SK-MEL-5 (cell line): ENCODE results near the gene TTC4. TPM values are rescaled to one million over a fixed set of nuclear protein-coding genes. Genes with fewer than 3 reads are reported as not detected.

Experiments used
- DNase-seq: peaks from one replicate; pipeline ENCODE4 v3.0.0-alpha.2; 2016; ENCODE audit warnings: low read depth, low spot score
- in situ Hi-C: cut with HindIII; loops from 2 replicates; pipeline ENCODE4 v1.10.0; 2016; ENCODE audit warnings: low sequenced_read_pairs, high pct_unique_total_duplicates, low pct_unique_long_range_greater_than_20kb
- total RNA-seq: library from RNA; depleted of rRNA; stranded (reverse); fragments of >200 nt; shearing (Covaris generic); gene quantifications from 2 replicates; pipeline ENCODE4 v1.2.3, GENCODE V29; 2014

TTC4 gene
- total RNA-seq, 1 experiment from 2014 or later: 31.1 TPM

GRCh38 chr1:54738244-54738643, 22.6 kb downstream of the TTC4 start:
- in situ Hi-C loops: no loop called here
- no peak for DNase-seq

- no peak for DNase-seq
- in situ Hi-C loops: no loop called here
These were observed 25.9 kb downstream of the TTC4 start for GRCh38 chr1:54741531-54741930.

DNA sequence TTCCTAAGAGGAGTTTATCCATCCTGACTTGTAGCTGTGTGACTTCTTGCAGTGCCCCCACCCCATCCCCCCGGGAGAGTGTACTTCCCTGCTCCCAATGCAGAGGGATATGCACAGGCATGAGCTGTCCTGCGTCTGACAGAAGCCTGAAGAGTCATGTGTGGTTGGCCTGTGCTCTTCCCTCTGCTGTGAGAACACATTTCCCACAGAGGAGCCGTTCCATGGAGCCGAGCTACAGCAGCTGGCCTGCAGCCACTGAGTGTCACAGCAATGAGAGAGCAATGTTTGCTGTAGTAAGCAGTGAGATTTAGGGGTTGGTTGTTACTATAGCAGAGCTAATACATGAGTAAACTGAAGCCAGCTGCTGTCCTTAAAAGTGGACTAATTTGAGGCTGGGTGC, 26.6 kb downstream of the TTC4 start:
- DNase-seq: no peak
- in situ Hi-C loops: no loop called here

GRCh38 chr1:54743416-54744226, 28.0 kb downstream of the TTC4 start:
- in situ Hi-C loops: no loop called here
- DNase-seq: no peak

DNA sequence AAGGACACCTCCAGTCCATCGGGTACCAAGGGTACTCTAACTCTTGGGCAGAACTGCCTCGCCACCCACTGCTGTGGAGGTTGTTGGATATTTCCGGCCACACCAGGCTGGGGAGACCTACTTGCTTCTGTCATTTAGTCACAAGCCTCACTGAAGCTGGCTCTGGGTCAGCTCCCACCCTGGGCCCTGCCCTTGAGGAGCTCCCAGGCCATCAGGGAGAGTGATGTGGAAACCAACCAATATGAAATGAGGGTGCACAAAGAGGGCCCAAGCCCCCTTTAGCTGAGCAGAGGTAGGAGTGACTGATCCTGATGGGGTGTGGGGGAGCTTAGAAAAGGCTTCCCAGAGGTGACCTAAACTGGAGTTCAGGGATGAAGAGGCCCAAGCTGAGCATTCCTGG, 29.0 kb downstream of the TTC4 start:
- in situ Hi-C loops: no loop called here
- DNase-seq: no peak

DNA sequence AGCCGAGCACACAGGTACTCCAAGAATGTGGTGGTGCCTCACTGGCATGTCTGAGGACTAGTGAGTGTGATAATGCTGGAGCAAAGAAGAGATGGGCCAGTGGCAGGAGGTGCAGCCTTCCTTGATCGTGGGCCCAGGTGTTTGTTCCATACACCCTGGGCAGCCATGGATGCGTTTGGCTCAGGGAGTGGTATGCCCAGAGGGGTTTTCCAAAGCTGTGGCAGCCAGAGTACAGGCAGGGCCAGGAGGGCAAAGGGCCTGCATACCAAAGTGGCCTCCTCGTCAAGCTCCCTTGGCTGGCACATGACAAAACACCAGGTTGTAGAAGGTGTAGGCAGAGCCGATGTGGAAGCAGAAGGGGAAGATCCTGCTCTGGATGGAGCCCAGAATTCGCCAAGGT, 29.6 kb downstream of the TTC4 start:
- no peak for DNase-seq
- in situ Hi-C loops: no loop called here

DNA sequence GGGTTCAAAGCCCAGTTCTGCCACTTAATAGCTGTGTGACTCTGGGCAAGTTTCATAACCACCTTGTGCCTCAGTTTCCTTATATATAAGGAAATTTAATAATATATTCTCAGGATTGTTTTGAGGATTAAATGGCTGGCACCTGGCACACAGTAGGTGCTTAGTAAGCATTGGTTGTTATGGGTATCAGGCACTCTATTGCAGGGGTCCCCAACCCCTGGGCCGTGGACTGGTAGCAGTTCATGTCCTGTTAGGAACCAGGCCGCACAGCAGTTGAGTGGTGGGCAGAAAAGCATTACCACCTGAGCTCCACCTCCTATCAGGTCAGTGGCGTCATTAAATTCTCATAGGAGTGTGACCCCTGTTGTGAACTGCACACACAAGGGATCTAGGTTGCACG, 30.2 kb downstream of the TTC4 start:
- in situ Hi-C loops: no loop called here
- DNase-seq: no peak

- in situ Hi-C loops: no loop called here
- DNase-seq: no peak
These were observed 32.6 kb downstream of the TTC4 start for GRCh38 chr1:54748094-54748835.

- in situ Hi-C loops: no loop called here
- DNase-seq: no peak
These were observed 34.9 kb downstream of the TTC4 start for GRCh38 chr1:54750596-54750995.

- DNase-seq: no peak
- in situ Hi-C loops: no loop called here
These were observed 35.8 kb downstream of the TTC4 start for GRCh38 chr1:54751426-54751825.

GRCh38 chr1:54754045-54754444, 38.4 kb downstream of the TTC4 start:
- DNase-seq: no peak
- in situ Hi-C loops: no loop called here

DNA sequence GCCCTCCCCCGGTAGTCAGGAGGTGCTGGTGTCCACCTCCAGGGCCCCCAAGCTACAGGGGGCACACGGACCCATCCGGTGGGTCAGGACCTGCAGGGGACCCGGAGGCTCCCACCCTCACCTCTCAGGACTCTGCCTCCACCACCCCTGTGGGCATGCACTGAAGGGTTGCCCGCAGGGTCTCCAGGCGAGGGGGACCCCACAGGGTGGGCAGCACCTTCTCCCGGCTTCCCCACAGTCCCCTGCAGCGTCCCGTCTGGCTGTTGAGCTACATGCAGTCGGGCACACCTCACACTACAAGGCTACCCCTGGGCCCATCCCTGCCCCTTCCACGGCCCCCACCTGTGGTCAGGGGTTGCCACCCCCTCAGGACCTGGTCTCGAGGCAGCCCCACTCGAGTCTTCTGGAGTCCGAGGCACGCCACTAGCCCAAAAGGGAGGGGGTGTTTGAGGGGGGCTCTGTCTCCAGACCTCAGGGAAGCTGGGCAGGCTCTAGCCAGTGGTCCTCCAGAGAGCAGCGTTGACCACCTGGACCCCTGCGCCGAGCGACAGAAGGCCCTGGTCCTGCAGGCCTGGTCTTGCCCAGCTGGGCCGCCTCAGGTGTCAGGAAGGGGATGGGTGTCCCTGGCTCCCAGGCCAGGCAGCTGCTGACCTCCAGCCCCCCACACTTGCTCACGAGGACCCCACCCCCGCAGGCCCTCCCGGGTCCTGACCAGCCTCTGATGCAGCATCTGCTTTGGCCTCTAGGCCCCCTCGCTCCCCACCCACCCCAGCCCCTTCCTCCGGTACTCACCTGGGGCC, 39.0 kb downstream of the TTC4 start:
- no peak for DNase-seq
- in situ Hi-C loops: no loop called here

- no peak for DNase-seq
- in situ Hi-C loops: no loop called here
These were observed 42.2 kb downstream of the TTC4 start for GRCh38 chr1:54757833-54758232.

- DNase-seq: no peak
- in situ Hi-C loops: no loop called here
These were observed 43.2 kb downstream of the TTC4 start for GRCh38 chr1:54758678-54759348.

DNA sequence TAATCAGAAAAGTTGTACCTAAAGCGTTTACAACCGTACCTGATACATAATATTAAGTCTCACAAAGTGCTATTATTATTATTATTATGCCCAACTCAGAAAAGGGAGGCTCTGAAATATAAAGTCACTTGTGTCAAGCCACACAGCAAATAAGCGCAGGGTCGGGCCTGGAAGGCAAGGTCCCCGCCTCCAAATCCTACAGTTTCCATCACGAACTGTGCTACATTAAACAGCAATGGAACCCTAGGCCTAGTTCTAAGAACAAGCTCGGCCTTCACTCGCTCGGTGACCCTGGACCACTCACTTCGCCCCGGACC, 48.1 kb downstream of the TTC4 start:
- in situ Hi-C loops: no loop called here
- DNase-seq: no peak

DNA sequence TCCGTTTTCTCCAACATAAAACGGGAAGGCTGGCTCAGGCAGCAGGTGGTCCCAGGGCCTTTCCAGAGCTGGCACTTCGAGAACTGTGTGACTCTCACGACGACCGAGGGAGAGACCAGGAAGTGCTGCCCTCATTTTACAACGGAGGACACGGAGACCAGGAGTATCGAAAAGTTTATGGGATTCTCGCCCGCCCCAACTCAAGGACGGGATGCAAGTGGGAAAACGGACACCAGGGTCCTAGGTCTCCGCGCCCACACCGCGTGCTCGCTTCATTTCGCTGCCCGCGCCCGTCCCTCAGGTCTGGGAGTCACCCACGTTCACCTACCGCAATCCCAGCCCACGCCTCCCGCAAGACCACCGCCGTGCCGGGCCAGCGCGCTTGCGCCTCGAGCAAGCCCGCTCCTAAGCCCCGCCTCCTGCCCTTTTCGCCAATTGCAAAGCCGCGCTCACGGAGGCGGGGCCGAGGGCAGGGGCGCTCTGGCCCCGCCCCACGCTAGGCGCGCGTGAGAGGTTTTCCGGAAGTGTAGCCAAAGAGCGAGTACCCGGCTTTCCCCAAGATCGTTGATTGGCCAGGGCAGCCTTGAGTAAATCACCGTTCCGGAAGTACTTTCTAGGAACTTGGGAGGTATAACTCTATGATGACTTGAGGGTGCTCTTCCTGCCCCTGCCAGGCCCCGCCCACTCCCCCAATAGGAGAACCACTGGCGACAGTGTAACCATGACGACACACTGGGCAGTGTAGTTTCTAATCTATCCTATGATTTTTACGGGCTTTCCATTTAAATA, 48.7 kb downstream of the TTC4 start, which contains the start of gene PARS2:
PARS2 (minus strand) TSS at position 391 of the 789 bp plus-strand sequence. CDS start 5,362 bp downstream, outside the sequence.
- peak; percentile 99 for DNase-seq

DNA sequence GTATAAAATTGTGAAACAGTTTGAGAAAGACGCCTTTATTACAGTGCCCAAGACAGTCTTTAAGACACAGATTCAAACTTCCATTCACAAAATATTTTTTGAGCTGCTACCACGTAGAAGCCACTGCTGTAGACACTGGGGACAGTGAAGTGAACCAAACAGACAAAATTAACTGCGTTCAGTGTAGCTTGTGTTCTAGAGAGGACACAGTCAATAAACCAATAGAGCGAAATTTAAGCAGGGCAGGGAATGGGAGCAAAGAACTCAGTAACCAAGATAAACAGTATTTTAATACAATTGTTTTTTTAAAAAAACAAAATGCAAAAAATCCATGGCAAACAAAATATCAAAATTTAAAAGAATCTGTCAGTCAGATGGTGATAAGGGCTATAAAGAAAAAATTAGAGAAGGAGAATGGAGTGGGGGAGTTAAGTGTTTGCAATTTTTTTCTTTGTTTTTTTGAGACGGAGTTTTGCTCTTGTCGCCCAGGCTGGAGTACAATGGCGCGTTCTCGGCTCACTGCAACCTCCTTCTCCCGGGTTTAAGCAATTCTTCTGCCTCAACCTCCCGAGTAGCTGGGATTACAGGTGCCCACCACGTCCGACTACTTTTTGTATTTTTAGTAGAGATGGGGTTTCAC, 49.4 kb downstream of the TTC4 start:
- no peak for DNase-seq
- in situ Hi-C loops: no loop called here

More for the DNA sequence above, 48.7 kb downstream of the TTC4 start, which contains the start of gene PARS2:
- in situ Hi-C loops: no loop called here
